Fibroblast of pulmonary artery (primary cell): ENCODE measurements around the gene CRABP2.

Experiments used
- DNase-seq: peaks from one replicate; pipeline ENCODE4 v3.0.0-alpha.2; 2010; ENCODE audit warnings: low read depth
- H3K4me3 ChIP-seq: replicated peaks from 2 replicates; pipeline ENCODE4 v1.5.1; 2011; ENCODE audit warnings: low read depth, mild to moderate bottlenecking, control low read depth, low read length, moderate library complexity
- CTCF ChIP-seq: IDR thresholded peaks from 2 replicates; pipeline ENCODE4 v1.5.1; 2011; ENCODE audit warnings: mild to moderate bottlenecking, control low read depth, low read length, inconsistent platforms; ENCODE audit errors: missing control alignments

Gene CRABP2

DNA sequence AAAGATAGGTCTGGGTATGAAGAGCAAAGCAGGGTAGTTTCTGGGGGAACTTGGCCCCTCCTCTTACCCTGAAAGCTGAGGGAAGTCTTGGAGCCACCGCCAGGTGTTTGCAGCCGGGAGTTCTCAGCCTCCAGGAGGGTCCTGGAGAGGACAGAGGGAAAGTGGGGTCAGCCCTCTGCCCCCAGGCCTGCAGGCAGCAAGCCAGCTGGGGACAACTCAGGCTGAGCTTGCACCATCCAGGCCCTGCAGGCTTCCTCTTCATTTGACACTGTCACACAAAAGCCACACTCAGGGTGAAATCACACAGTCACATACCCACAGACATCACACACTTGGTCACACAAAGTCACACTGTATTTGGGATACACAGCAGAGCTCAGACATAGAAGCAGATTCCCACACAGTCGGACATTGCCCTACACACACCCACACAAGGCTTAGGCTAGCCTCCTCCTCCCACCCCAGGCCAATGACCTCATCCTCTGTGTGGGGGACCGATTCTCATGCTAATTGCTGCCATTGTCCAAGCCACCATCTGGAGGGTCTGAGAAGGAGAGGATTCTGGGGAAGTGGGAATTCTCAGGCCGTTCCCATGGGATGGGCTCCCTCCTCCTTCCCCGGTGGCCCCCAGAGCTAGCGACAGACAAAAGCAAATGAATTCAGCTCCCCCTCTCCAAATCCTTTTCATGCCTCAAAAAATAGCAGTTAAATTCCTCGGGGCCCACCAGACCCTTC, 31.8 kb downstream of the CRABP2 start:
- DNase-seq = no peak
- H3K4me3 ChIP-seq = no peak overlapping the region
- TF ChIP-seq CTCF = no peak

DNA sequence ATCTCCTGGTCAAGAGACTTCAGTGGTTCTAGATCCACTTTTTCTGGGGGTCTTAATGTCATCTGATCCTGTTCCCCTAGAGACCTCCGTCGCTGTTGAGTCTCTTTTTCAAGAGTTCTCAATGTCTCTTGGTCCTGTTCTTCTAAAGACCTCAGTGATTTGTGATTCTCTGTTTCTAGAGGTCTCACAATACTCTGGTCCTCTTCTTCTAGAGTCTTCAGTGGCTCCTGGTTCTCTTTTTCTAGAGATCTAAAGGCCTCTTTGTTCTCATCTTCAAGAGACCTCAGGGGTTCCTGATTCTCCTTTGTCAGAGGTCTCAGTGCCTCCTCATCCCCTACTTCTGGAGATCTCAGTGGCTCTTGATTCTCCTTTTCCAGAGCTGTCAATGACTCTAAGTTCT, 33.6 kb downstream of the CRABP2 start:
- no peak overlapping the region for H3K4me3 ChIP-seq
- no peak for DNase-seq
- no peak for TF ChIP-seq CTCF

GRCh38 chr1:156670791-156671190, 34.6 kb downstream of the CRABP2 start:
- no peak for DNase-seq
- no peak for TF ChIP-seq CTCF
- H3K4me3 ChIP-seq = no peak overlapping the region

DNA sequence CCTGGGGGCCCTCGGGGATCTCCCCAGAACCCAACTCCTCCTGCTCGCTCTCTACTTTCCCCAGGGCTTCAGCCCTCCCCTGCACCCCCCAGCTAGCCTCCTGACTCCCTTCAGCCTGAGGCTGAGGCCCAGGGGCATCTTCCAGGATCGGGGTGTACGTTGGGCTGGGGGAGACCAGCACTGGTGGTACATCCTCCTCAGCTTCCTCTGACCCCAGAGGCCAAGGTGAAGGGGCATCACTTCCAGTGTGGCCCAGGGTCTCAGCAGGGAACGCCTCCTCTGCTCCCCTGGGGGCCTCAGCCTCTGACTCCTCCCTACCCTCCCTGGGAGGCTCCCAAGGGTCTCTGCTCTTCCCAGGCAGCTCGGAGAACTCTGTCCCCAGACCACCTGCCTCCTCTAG, 35.0 kb downstream of the CRABP2 start:
- DNase-seq = no peak
- no peak overlapping the region for H3K4me3 ChIP-seq

GRCh38 chr1:156669794-156670193, 35.6 kb downstream of the CRABP2 start:
- TF ChIP-seq CTCF = no peak
- no peak overlapping the region for H3K4me3 ChIP-seq
- DNase-seq = no peak

More for the DNA sequence above, 35.0 kb downstream of the CRABP2 start:
- TF ChIP-seq CTCF = no peak

GRCh38 chr1:156668801-156669637, 36.4 kb downstream of the CRABP2 start:
- TF ChIP-seq CTCF = no peak
- no peak for DNase-seq
- no peak overlapping the region for H3K4me3 ChIP-seq
